OCI-M2 (cell line): ENCODE results near the gene COPS8.

Experiments used
- DNase-seq: peaks from one replicate; lab custom pipeline; 2025; ENCODE audit not compliant: unreplicated experiment; lab: John Stamatoyannopoulos, UW

COPS8 gene

GRCh38 chr2:237064203-237065070 lies 21.3 kb upstream of the COPS8 start:
- no peak for DNase-seq

- no peak for DNase-seq
These were observed 20.7 kb upstream of the COPS8 start for GRCh38 chr2:237065071-237065377.

DNA sequence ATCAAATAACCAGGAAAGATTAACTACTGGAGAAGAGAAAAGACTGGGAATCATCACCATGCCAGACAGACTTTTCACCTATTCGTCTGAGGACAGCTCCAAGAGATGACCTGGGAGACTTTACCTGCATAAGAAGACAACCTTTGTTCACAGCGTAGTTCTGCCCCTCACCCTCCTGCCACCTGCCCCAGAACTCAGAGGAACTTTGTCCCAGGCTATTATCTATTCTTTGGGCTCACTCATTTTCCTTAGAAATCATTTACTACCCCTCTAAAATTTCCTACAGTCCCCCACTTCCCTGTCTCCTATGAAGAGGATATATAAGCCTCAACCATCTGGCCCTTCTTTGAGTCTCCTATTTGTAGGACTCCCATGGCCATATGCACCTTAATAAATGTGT lies 19.3 kb upstream of the COPS8 start:
- no peak for DNase-seq

DNA sequence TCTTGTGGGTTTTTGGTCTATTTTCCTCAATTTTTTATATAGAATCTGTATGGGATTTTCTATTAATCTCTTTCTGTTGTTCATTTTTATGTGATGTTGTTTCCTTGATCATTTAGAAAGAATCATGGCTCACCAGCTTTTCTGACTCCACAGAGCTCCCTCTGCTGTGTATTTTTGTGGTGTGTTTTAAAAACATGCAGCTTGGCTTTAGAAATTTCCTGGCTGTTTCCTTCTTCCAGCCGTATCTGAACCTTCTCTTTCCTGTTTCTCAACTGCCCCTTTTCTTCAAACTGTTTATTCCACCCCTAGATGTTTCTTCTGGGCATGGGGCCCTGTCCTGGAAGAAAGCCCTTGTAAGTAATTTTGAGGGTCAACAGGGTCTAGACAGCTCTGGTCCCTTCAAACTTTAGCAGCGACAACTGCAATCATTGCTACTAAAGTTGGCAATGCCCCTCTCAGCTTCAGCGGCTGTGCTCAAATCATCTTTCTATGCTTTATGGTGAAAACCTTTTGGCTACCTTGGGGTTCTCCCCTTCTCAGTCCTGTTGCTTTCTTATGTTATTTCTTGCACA lies 17.6 kb upstream of the COPS8 start:
- no peak for DNase-seq

GRCh38 chr2:237072067-237072931 lies 13.4 kb upstream of the COPS8 start:
- no peak for DNase-seq

GRCh38 chr2:237073552-237073951 lies 12.1 kb upstream of the COPS8 start:
- DNase-seq = no peak

- DNase-seq = no peak
These were observed 11.3 kb upstream of the COPS8 start for GRCh38 chr2:237074211-237074993.

GRCh38 chr2:237075749-237076599 lies 9.7 kb upstream of the COPS8 start:
- no peak for DNase-seq

DNA sequence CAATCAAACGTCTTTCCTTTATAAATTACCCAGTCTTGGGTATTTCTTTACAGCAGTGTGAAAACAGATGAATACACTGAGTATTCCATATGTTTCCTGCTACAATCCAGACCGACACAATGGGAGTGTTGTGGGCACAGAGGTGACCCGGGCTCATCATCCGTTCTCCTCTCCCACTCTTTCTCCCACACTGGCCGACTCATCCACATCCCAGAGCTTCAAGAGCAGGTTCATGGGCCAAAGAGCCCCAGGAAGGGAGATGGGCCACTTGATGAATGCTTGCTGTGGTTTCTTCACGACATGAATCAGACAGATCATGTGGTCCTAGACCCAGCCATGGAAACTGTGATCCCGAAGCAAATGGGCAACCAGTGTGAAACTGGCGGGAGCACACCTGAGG lies 4.1 kb upstream of the COPS8 start:
- no peak for DNase-seq

DNA sequence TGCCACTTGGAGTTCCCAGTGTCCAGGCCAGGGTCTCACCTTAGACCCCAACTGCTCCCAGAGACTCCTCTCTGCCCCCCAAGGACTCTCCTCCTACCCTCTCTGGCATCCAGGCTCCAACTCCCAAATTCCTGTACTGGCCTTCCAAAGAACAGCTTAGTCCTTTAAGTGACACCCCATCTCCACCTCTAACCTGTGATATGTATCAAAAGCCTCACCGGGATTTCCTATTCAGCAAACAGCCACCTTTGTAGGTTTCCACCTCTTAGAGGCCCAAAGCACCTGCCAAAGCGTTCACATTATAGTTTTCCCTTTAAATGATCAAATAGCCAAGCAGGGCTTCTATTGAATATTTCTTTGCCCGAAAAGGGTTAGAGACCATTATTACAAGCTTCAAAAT lies 2.7 kb upstream of the COPS8 start:
- DNase-seq = no peak

DNA sequence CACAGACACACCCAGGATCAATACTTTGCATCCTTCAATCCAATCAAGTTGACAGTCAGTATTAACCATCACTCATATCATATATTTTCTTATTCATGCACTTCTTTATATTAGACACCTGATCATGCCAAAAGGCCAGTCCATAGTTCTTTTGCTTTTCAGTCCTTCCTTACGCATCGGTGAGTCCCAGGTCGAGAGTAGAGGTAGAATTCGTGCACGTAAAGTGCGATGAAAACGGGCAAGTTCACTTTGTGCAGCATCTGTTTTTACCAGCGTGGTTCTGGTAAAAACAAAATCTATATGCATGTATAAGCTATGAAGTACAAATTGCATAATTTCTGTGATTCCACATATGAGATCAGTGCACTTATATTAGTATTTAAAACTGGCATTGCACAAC lies 1.2 kb upstream of the COPS8 start:
- DNase-seq = no peak

GRCh38 chr2:237090906-237091305 lies 5.2 kb downstream of the COPS8 start:
- no peak for DNase-seq

- DNase-seq = no peak
These were observed 6.2 kb downstream of the COPS8 start for GRCh38 chr2:237091779-237092436.

DNA sequence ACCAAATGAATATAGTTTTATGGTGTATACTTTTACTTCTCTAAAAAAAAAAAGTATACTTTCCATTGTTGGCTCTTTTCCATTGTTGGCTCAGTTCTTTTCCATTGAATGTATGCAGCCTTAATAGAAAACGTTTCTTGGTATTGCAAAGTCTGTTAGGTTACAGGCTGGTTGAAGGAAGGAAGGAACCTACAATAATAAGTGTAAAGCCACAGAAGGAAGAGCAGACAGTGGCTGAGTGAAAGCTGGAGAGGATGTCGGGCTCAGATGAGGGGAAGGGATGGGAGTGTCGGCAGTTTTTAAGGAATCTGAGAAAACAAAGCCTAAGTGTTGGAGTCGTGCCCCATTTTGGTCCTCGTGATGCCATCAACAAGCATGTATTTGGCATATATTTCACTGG lies 6.8 kb downstream of the COPS8 start:
- no peak for DNase-seq

DNA sequence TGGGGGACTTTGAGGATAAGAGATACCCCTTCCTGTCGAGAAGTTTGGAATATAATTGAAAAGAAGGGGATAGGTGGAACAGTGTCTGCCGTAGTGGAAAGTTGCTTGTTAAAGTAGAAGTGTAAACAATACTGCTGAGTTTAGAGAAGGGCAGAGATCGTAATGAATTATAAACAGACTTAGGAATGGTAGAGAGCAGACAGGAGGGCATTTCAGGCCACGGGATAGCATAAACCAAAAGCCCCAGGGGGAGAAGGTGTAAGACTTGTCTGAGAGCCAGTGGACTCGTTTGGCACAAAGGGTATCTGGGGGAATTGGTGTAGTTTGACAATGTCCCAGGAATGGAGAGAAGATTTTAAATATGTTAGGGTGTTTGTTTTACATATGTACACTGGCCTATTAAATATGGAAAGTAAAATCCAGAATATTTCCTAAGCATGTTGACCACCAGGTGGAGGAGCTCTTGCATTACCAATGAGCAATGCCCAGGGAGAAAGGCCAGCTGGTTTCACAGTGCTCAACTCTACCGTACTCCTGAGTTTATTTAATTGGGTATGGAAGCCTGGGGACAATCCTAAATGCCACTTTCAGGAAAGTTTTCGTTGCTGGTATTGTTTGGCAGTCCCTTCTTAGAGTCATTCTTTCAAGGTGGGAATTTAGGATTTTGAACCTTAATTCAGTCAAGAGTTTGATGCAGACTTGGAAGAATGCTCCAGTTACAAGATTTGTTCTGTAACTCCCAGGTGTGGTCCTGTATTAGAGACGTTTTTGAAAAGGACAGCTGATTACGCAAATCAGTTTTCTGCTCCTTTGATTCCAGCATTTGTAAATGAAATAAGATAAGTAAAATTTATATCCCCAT lies 7.5 kb downstream of the COPS8 start:
- DNase-seq = no peak

DNA sequence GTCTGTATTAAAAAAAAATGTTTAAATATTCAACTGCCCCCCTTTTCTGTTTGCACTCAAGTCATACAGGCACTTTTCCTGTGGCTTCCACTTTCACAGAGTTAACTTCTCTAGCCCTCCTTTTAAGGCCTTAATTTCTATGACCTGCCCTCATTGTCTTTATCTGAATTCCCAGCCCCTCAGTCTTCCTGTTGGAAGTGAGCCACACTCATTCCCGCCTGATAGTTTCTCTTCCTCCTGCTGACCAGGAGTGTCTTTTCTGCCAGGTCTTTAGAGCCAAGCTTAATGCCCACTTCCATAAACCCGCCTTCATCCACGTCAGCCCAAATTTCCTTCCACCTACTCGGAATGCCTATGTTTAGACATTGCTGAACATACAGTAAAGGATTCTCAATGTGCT lies 10.5 kb downstream of the COPS8 start:
- DNase-seq = no peak

DNA sequence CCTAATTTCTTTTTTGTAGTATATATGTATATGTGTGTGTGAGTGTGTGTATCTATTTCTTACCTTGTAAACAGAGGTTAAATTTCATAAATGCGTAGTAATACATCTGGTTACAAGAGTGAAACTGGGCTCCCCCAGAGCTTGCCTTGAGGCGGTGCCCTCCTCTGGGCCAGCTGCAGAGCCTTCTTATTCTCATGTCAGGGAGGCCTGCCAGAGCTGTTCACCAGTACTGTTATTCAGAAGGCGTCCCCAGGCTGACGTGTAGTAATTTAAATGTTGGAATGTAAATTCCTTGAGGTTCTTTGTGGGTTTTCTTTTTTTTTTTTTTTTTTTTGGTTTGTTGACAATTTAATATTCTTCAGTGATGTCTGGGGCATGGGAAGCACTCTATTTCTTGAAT lies 11.2 kb downstream of the COPS8 start:
- no peak for DNase-seq

GRCh38 chr2:237097326-237097910 lies 11.7 kb downstream of the COPS8 start:
- DNase-seq = no peak
